Measurements from ENCODE around the gene ALDH4A1. TPM values are rescaled to one million over a fixed set of nuclear protein-coding genes. Genes with fewer than 3 reads are reported as not detected.

The ALDH4A1 gene
- total RNA-seq, 4 donors from 2014 or later = 25.1 to 29.5 (median 27.2) TPM

DNA sequence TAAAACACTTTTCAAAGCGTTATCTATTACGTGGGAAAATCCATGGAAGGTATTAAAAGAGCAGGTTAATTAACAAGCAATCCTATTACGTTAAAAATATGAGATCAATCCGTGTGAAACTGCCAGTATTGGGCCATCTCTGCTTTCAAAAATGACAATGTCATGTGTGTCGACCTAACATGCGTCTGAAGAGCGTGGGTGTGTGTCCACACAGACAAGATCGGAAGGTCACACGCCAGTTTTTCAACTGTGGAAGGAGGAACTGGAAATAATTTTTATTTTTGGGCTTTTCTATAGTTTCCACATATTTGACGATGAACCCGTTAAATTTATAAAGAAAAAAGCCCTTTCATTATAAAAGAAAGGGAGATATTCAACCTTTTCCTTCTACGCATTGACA, 17.6 kb upstream of the ALDH4A1 start:
- WGBS = 89% methylated on average over 12 of the region's 12 CpGs
- no peaks in the 10 kb centered on the region for H3K9me3 ChIP-seq
- H3K27ac ChIP-seq (replicated peaks in 1 of 4) = no peak overlapping the region
- TF ChIP-seq EP300 (IDR thresholded peaks at IDR 0.05) (no peak), POLR2A (IDR thresholded peaks at IDR 0.05; ENCODE audit: low read depth) (no peak), POLR2AphosphoS5 (IDR thresholded peaks at IDR 0.05) (no peak)
- TF ChIP-seq, protein P1, sequence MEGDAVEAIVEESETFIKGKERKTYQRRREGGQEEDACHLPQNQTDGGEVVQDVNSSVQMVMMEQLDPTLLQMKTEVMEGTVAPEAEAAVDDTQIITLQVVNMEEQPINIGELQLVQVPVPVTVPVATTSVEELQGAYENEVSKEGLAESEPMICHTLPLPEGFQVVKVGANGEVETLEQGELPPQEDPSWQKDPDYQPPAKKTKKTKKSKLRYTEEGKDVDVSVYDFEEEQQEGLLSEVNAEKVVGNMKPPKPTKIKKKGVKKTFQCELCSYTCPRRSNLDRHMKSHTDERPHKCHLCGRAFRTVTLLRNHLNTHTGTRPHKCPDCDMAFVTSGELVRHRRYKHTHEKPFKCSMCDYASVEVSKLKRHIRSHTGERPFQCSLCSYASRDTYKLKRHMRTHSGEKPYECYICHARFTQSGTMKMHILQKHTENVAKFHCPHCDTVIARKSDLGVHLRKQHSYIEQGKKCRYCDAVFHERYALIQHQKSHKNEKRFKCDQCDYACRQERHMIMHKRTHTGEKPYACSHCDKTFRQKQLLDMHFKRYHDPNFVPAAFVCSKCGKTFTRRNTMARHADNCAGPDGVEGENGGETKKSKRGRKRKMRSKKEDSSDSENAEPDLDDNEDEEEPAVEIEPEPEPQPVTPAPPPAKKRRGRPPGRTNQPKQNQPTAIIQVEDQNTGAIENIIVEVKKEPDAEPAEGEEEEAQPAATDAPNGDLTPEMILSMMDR (IDR thresholded peaks at IDR 0.05) = no peak
- no peaks in the 10 kb centered on the region for H3K27me3 ChIP-seq
- intact Hi-C loops (cut with DNase I) = loop anchor here (5.0 kb wide), 1 partner anchor 37 kb away; the partner anchor contains the start of gene IFFO2
- H3K36me3 ChIP-seq = peaks cover 0 to 54% (median 49%) of the 10 kb centered on the region in 4 donors
- no peak overlapping the region for H3K4me3 ChIP-seq
- DNase-seq (ENCODE audit: extremely low spot score) = no peak
- peaks cover 38 to 46% (median 44%) of the 10 kb centered on the region in 4 donors for H3K4me1 ChIP-seq

DNA sequence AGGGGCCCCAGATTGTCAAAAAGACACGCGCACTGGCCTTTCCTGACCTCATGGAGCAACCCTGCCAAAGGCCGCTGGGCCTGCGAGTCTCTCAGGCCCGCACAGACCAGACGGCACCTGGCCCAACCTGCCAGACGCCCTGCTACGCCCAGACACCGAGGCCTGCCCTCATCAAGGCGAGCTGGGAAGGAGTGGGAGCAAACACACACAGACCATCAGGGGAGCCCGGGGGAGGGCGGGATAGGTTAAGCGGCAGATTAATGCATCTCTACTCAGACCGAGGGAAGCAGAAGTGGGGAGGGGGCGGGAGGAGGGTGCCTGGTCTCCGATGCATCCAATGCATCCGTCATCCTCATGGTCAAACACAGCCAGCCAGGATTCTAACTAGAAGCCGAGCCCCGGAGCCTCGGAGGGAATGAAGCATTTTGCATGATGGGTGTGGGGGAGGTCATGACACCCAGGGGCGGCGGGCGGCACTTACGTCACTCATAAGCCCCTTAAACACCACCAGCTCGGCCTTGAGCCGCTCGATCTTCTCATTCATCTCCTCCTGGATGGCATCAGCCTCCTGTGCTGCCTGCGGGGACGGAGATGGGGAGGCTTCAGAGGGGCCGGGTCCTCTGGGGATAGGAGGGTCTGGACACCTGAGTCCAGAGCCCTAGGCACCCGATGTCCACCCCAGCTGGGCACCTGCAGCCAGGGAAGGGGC, 17.0 kb upstream of the ALDH4A1 start:
- Histone ChIP-seq H3K27me3 (no peaks in the 10 kb centered on the region), H3K4me3 (no peak overlapping the region), H3K4me1 (peaks cover 34 to 46% (median 43%) of the 10 kb centered on the region in 4 donors), H3K36me3 (peaks cover 0 to 57% (median 49%) of the 10 kb centered on the region in 4 donors), H3K9me3 (no peaks in the 10 kb centered on the region), H3K27ac (replicated peaks in 1 of 4) (peak overlapping the region in 1 of 4 donors; percentile 36)
- no peak for DNase-seq (ENCODE audit: extremely low spot score)
- intact Hi-C loops (cut with DNase I) = no loop called here
- 87% methylated on average over 27 of the region's 31 CpGs for WGBS
- TF ChIP-seq, protein P1 (IDR thresholded peaks at IDR 0.05) = no peak
- TF ChIP-seq POLR2A (IDR thresholded peaks at IDR 0.05; ENCODE audit: low read depth) (no peak), POLR2AphosphoS5 (IDR thresholded peaks at IDR 0.05) (no peak), EP300 (IDR thresholded peaks at IDR 0.05) (no peak)

DNA sequence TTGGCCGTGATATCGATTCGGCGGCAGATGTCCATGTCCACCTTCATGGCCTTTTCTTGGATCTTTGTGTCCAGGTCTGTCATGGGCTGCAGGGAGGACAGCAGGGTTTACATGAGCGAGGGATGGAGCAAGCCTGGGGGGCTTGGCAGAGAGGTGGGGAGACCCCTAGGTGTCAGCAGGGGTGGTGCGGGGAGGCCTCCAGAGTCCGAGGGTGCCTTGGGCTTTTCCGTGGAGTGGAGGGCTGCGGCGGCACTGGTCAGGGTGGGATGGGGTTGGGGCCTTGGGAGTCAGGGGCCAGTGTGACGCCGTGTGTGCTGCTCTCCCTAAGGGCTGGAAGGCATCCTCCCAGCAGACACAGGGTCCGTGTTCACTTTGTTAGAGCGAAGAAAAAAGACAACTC, 16.1 kb upstream of the ALDH4A1 start:
- H3K4me1 ChIP-seq = peaks cover 32 to 44% (median 38%) of the 10 kb centered on the region in 4 donors
- H3K36me3 ChIP-seq = peaks cover 0 to 57% (median 49%) of the 10 kb centered on the region in 4 donors
- TF ChIP-seq POLR2AphosphoS5 (IDR thresholded peaks at IDR 0.05) = no peak
- TF ChIP-seq, protein P1 (IDR thresholded peaks at IDR 0.05) = no peak
- no peak for TF ChIP-seq POLR2A (IDR thresholded peaks at IDR 0.05; ENCODE audit: low read depth)
- TF ChIP-seq EP300 (IDR thresholded peaks at IDR 0.05) = no peak
- H3K27ac ChIP-seq (replicated peaks in 1 of 4) = peak overlapping the region in 1 of 4 donors; percentile 36
- no peak overlapping the region for H3K4me3 ChIP-seq
- DNase-seq (ENCODE audit: extremely low spot score) = no peak
- intact Hi-C loops (cut with DNase I) = no loop called here
- no peaks in the 10 kb centered on the region for H3K27me3 ChIP-seq
- no peaks in the 10 kb centered on the region for H3K9me3 ChIP-seq
- WGBS = 94% methylated on average over 7 of the region's 14 CpGs

DNA sequence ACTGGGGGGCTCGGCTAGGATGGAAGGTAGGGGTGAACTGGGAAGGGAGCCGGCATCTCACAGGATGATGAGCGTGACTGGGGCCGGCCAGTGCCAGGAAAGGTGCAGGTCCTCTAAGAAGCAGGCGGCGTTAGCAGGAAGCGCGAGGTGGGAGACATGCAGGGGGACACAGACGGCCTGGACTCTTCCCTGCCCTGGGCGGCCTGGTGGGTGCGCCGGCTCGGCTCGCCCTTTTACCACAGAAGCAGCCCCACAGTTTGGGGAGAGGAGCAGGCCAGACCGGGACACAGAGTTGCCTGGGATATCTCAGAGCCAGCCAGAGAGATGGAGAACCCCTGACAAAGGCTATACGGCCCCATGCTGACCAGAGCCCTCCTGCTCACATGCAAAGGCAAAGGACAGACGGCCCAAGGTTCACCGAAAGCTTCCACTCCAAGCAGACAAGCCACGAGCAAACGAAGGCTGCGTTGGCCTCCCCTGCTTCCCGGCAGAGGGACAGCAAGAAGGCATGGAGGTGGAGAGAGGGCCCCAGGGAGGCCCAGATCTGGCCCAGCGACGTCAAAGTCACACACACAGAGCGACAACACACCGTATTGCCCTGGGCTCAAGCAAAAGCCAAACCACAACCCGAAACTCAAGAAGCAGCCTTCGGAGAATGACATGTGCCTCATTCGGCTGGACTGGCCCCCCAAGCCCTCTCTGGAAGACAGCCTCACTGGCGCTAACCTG, 14.9 kb upstream of the ALDH4A1 start:
- WGBS = 86% methylated on average over 27 of the region's 30 CpGs
- peaks cover 31 to 43% (median 32%) of the 10 kb centered on the region in 4 donors for H3K4me1 ChIP-seq
- intact Hi-C loops (cut with DNase I) = no loop called here
- no peak for DNase-seq (ENCODE audit: extremely low spot score)
- H3K9me3 ChIP-seq = no peaks in the 10 kb centered on the region
- TF ChIP-seq EP300 (IDR thresholded peaks at IDR 0.05) (no peak), POLR2A (IDR thresholded peaks at IDR 0.05; ENCODE audit: low read depth) (no peak), POLR2AphosphoS5 (IDR thresholded peaks at IDR 0.05) (no peak)
- TF ChIP-seq, protein P1 (IDR thresholded peaks at IDR 0.05) = no peak
- H3K27ac ChIP-seq (replicated peaks in 1 of 4) = no peak overlapping the region
- peaks cover 0 to 57% (median 49%) of the 10 kb centered on the region in 4 donors for H3K36me3 ChIP-seq
- no peaks in the 10 kb centered on the region for H3K27me3 ChIP-seq
- H3K4me3 ChIP-seq = no peak overlapping the region

Measured in esophagus muscularis mucosa (tissue), 4 donors.